Heart left ventricle (tissue), 16 donors: Measurements from ENCODE around the gene FDX2. TPM values are rescaled to one million over a fixed set of nuclear protein-coding genes. Genes with fewer than 3 reads are reported as not detected.

Experiments used
- ATAC-seq, 4 donors: fragments of 200-7000 bp; cut with Tn5 transposase; one replicate each; pipeline ENCODE4 v1.9.1; 2020 to 2022; ENCODE audit warnings: moderate library complexity in 4 of 4, mild to moderate bottlenecking in 3 of 4, moderate number of reproducible peaks in 1 of 4
- DNase-seq, 5 donors: peaks; one replicate each; pipeline ENCODE4 v3.0.0-alpha.2; 2020
- H3K27ac ChIP-seq, 12 donors: fragments of 200-600 bp; sonication (generic) in 4 of 12; one replicate each; pipeline versions ENCODE4 v1.5.0 to v1.8.0; 2016 to 2022; ENCODE audit warnings: mild to moderate bottlenecking in 2 of 12
- H3K27me3 ChIP-seq, 9 donors: fragments of 200-600 bp; sonication (generic) in 2 of 9; one replicate each; pipeline versions ENCODE4 v1.5.1 to v1.8.0; 2016 to 2022; ENCODE audit warnings: mild to moderate bottlenecking in 3 of 9
- H3K36me3 ChIP-seq, 9 donors: fragments of 200-600 bp; sonication (generic) in 2 of 9; one replicate each; pipeline versions ENCODE4 v1.5.0 to v1.8.0; 2018 to 2022; ENCODE audit warnings: mild to moderate bottlenecking in 2 of 9
- H3K4me1 ChIP-seq, 12 donors: fragments of 200-600 bp; sonication (generic) in 4 of 12; one replicate each; pipeline versions ENCODE4 v1.5.0 to v1.8.0; 2016 to 2022; ENCODE audit warnings: mild to moderate bottlenecking in 3 of 12
- H3K4me3 ChIP-seq, 12 donors: fragments of 200-600 bp; sonication (generic) in 4 of 12; one replicate each; pipeline versions ENCODE4 v1.5.0 to v1.8.0; 2017 to 2022; ENCODE audit warnings: mild to moderate bottlenecking in 9 of 12, moderate library complexity in 4 of 12
- H3K9me3 ChIP-seq, 12 donors: fragments of 200-600 bp; sonication (generic) in 4 of 12; one replicate each; pipeline versions ENCODE4 v1.5.0 to v1.8.0; 2016 to 2022; ENCODE audit warnings: mild to moderate bottlenecking in 1 of 12
- POLR2A ChIP-seq, 2 donors: fragments of 450-650 bp; IDR thresholded peaks; one replicate each; pipeline ENCODE4 v1.6.1; 2017; ENCODE audit warnings: antibody characterized with exemption in 2 of 2, mild to moderate bottlenecking in 2 of 2, moderate library complexity in 2 of 2
- WGBS, 4 donors: extraction: QIAGEN DNeasy Blood & Tissue Kit in 2 of 4; methylation state at CpG; one replicate each; pipeline versions ENCODE4 v1.1.5 to v1.1.7; 2013 to 2018; 5-methylcytosine and 5-hydroxymethylcytosine counted together
- intact Hi-C, 10 donors: fragments of 100-400 bp; cut with DNase I; formaldehyde crosslinking; loops; one replicate each; pipeline versions ENCODE4 v1.11.1 to v1.14.2; 2022
- polyA plus RNA-seq, 2 donors: library from polyadenylated mRNA; stranded (reverse); fragments of 200-250 nt; gene quantifications; one replicate each; pipeline ENCODE4 v1.2.3, GENCODE V29; 2013
- total RNA-seq, 9 donors: library from RNA; depleted of rRNA in 2 of 9; stranded (reverse); fragments of >200 nt in 2 of 9; fragmentation: NEBNext Ultra II Directional in 3 of 9; extraction: Animal tissue kit (Norgen Biotek cat#: 25700) in 3 of 9; gene quantifications; one replicate each; pipeline versions ENCODE4 v1.1.0 to v1.2.4, GENCODE V29; 2016 to 2023
- TF ChIP-seq, protein P1 (sequence below), 12 donors: fragments of 200-600 bp; sonication (generic) in 4 of 12; IDR thresholded peaks; one replicate each; pipeline versions ENCODE4 v1.5.0 to v1.8.0; 2018 to 2022; ENCODE audit warnings: antibody characterized with exemption in 12 of 12, mild to moderate bottlenecking in 5 of 12
- donor health status: ischemic (EF 13 %, LVEDD 7.1; RV severe dilation, severe dysfunction).
- donor health status: healthy with polysubstance abuse.
- donor health status: DM: no; HTN: yes; CAD: no.
- donor health status: DM: no; HTN: no; CAD: no.
- donor health status: ischemic (EF 25% LVEDD 6.9; RV normal size, moderate dysfunction).
- donor health status: ischemic (EF 25% LVEDD 5.7; RV mildly dilated, moderate dysfunction).
- donor health status: healthy.
- donor health status: DM: yes; HTN: yes; CAD: no.
- donor health status: ischemic (EF 35%, LVEDD 5.7; RV mildly dilated, moderate dysfunction).
- donor health status: nonischemic (EF 11% LVEDD 7.7; RV severe dilation, severe dysfunction).
- donor health status: DM: yes; HTN: yes; CAD: no.
- donor health status: PGD.
- donor health status: ischemic (EF 29% LVEDD 5.4; RV normal size, mild dysfunction).
- donor health status: nonischemic (EF 23%, LVEDD 6.1; RV moderate dilation, normal function).

FDX2 gene
- total and polyA plus RNA-seq, 11 donors: 12.8 to 37.3 (median 18.3) TPM

DNA sequence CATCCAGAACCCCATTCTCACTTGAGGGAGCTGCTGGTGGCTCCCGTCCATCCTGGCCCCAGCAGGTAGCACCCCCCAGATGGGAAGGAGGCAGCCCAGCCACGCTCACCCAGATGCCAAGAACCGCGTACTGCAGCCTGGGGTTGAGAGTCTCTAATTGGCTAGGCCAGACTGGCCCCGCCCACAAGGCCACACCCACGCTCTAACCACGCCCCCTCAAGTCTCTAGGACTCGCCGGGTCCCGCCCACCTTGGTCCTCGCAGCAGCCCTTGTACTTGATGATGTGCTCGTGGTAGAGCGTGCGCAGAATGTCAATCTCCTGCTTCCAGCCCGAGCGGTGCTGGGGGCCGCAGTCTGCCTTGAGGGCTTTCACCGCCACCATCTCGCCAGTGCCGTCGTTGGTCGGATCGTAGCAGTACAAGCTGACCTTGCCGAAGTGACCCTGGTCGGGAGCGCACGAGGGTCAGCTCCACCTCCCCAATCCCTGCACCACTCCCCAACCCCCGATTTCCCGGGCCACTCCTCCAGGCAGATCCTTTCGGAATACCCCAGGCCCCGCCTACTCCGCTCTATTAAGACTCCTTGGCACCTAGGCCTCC lies 38.1 kb upstream of the FDX2 start:
- no peaks in the 10 kb centered on the region for H3K27me3 ChIP-seq
- DNase-seq (peak; percentile 59 to 90 (median 88)), ATAC-seq (peak; percentile 64 to 89 (median 86))
- H3K27ac ChIP-seq: peak overlapping the region; percentile 17 to 86 (median 72)
- H3K9me3 ChIP-seq: no peaks in the 10 kb centered on the region
- peak overlapping the region in 11 of 12 donors; percentile 11 to 50 (median 42) for H3K4me3 ChIP-seq
- H3K4me1 ChIP-seq: peaks cover 0 to 18% (median 11%) of the 10 kb centered on the region in 12 donors
- intact Hi-C loops: no loop called here
- peaks cover 0 to 90% (median 59%) of the 10 kb centered on the region in 9 donors for H3K36me3 ChIP-seq
- TF ChIP-seq, protein P1, sequence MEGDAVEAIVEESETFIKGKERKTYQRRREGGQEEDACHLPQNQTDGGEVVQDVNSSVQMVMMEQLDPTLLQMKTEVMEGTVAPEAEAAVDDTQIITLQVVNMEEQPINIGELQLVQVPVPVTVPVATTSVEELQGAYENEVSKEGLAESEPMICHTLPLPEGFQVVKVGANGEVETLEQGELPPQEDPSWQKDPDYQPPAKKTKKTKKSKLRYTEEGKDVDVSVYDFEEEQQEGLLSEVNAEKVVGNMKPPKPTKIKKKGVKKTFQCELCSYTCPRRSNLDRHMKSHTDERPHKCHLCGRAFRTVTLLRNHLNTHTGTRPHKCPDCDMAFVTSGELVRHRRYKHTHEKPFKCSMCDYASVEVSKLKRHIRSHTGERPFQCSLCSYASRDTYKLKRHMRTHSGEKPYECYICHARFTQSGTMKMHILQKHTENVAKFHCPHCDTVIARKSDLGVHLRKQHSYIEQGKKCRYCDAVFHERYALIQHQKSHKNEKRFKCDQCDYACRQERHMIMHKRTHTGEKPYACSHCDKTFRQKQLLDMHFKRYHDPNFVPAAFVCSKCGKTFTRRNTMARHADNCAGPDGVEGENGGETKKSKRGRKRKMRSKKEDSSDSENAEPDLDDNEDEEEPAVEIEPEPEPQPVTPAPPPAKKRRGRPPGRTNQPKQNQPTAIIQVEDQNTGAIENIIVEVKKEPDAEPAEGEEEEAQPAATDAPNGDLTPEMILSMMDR (IDR thresholded peaks at IDR 0.05): no peak
- TF ChIP-seq POLR2A (IDR thresholded peaks at IDR 0.05): no peak
- 56 to 70% (median 61%) methylated on average over 23 to 32 of the region's 32 CpGs for WGBS, 4 donors

GRCh38 chr19:10352764-10353671 lies 37.2 kb upstream of the FDX2 start:
- ATAC-seq (peak; percentile 57 to 86 (median 84)), DNase-seq (peak; percentile 80 to 90 (median 87))
- peak overlapping the region in 11 of 12 donors; percentile 11 to 50 (median 42) for H3K4me3 ChIP-seq
- 40 to 47% (median 42%) methylated on average over 51 to 63 of the region's 63 CpGs for WGBS, 4 donors
- no peaks in the 10 kb centered on the region for H3K9me3 ChIP-seq
- peak overlapping the region; percentile 17 to 86 (median 72) for H3K27ac ChIP-seq
- peaks cover 0 to 18% (median 11%) of the 10 kb centered on the region in 12 donors for H3K4me1 ChIP-seq
- H3K27me3 ChIP-seq: no peaks in the 10 kb centered on the region
- intact Hi-C loops: no loop called here
- TF ChIP-seq, protein P1 (IDR thresholded peaks at IDR 0.05): no peak
- no peak for TF ChIP-seq POLR2A (IDR thresholded peaks at IDR 0.05)
- peaks cover 0 to 82% (median 50%) of the 10 kb centered on the region in 9 donors for H3K36me3 ChIP-seq

DNA sequence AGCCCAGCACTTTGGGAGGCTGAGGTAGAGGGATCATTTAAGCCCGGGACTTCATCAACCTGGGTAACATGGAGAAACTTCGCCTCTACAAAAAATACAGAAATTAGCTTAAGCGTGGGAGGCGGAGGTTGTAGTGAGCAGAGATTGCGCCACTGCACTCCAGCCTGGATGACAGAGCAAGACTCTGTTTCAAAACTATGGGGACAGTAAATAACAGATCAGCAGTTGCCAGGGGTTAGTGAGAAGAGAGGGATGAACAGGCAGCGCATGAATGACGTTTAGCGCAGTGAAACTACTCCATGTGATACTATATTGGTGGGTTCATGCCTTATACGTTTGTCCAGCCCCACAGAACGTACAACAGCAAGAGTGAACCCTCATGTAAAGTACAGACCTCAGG lies 30.7 kb upstream of the FDX2 start:
- no peaks in the 10 kb centered on the region for H3K27me3 ChIP-seq
- ATAC-seq: peak in 3 of 4 donors; percentile 58 to 79 (median 66)
- H3K4me1 ChIP-seq: no peaks in the 10 kb centered on the region
- WGBS, 4 donors: 73 to 77% (median 74%) methylated on average over 10 of the region's 10 CpGs
- DNase-seq: peak in 2 of 5 donors; percentile 39 to 50
- H3K27ac ChIP-seq: peak overlapping the region in 2 of 12 donors; percentile 17 to 73
- TF ChIP-seq, protein P1 (IDR thresholded peaks at IDR 0.05): no peak
- TF ChIP-seq POLR2A (IDR thresholded peaks at IDR 0.05): no peak
- intact Hi-C loops: no loop called here
- H3K36me3 ChIP-seq: peaks cover 0 to 24% (median 18%) of the 10 kb centered on the region in 9 donors
- H3K9me3 ChIP-seq: no peaks in the 10 kb centered on the region
- H3K4me3 ChIP-seq: peak overlapping the region in 1 of 12 donors; percentile 5

GRCh38 chr19:10344780-10345179 lies 29.0 kb upstream of the FDX2 start:
- DNase-seq (no peak), ATAC-seq (no peak)
- Histone ChIP-seq H3K4me3 (no peak overlapping the region), H3K36me3 (peaks cover 0 to 6% (median 2%) of the 10 kb centered on the region in 9 donors), H3K27ac (no peak overlapping the region), H3K4me1 (peaks cover 0 to 7% (median 0%) of the 10 kb centered on the region in 12 donors), H3K27me3 (no peaks in the 10 kb centered on the region), H3K9me3 (no peaks in the 10 kb centered on the region)
- no peak for TF ChIP-seq POLR2A (IDR thresholded peaks at IDR 0.05)
- TF ChIP-seq, protein P1 (IDR thresholded peaks at IDR 0.05): no peak
- 78 to 93% (median 86%) methylated on average over 10 of the region's 10 CpGs for WGBS, 4 donors
- intact Hi-C loops: no loop called here
